ENCODE measurements around the gene ANGPTL5. TPM values are rescaled to one million over a fixed set of nuclear protein-coding genes. Genes with fewer than 3 reads are reported as not detected.

ANGPTL5 gene
- total RNA-seq, 1 experiment from 2014 or later = not detected

- 0 out of 2 replicates have a peak, but pooled peaks cover 4% of the 10 kb centered on the region for H3K4me1 ChIP-seq (replicated peaks; ENCODE audit: insufficient read depth)
- no peaks in the 10 kb centered on the region for H3K79me2 ChIP-seq (ENCODE audit: low read depth)
- H4K20me1 ChIP-seq (ENCODE audit: insufficient read depth) = no peaks in the 10 kb centered on the region
- H3K9me2 ChIP-seq (ENCODE audit: insufficient read depth) = no peaks in the 10 kb centered on the region
- H3F3A ChIP-seq (ENCODE audit: insufficient read depth, low read depth) = no peaks in the 10 kb centered on the region
- no TSS peak for BruUV-seq (replicated peaks)
- H3K4me2 ChIP-seq = no peak overlapping the region
- intact Hi-C loops (cut with micrococcal nuclease; ENCODE audit: unreplicated experiment) = no loop called here
- ChIA-PET CTCF (no interaction called here), POLR2A (ENCODE audit: unreplicated experiment) (no interaction called here)
- no peak overlapping the region for H2AFZ ChIP-seq
- no peak overlapping the region for H3K27ac ChIP-seq
- no peaks in the 10 kb centered on the region for H3K36me3 ChIP-seq (ENCODE audit: low read depth)
- DNase-seq = no peak
- H3K27me3 ChIP-seq (ENCODE audit: insufficient read depth, low read depth) = no peaks in the 10 kb centered on the region
- no peaks in the 10 kb centered on the region for H3K9me3 ChIP-seq (ENCODE audit: insufficient read depth, low read depth)
- H3K4me3 ChIP-seq = no peak overlapping the region
- TF ChIP-seq EZH2 (IDR thresholded peaks at IDR 0.05; ENCODE audit: low read depth) (no peak), CTCF (conservative IDR thresholded peaks at IDR 0.05) (no peak)
These were observed 75.6 kb downstream of the ANGPTL5 start for GRCh38 chr11:101840704-101841103.

Other genes with a start within 250 kb of the ANGPTL5 start
- gene CEP126, start 1.5 kb downstream of the ANGPTL5 start, total RNA-seq (2021) = 3.7 and 6.0 TPM in 2 replicates
- 1.9 and 2.2 TPM in 2 replicates for gene CFAP300, start 130.9 kb upstream of the ANGPTL5 start, total RNA-seq (2021)
- 101 and 111 TPM in 2 replicates for gene YAP1, start 193.9 kb upstream of the ANGPTL5 start, total RNA-seq (2021)